Measurements from ENCODE around the gene SPAG5. TPM values are rescaled to one million over a fixed set of nuclear protein-coding genes. Genes with fewer than 3 reads are reported as not detected.

The SPAG5 gene
- total RNA-seq, 1 experiment from 2014 or later, result 38.1 TPM

- intact Hi-C loops (cut with micrococcal nuclease), result no loop called here
- Mint-ChIP-seq H3K4me3 (ENCODE audit: unreplicated experiment) (peak within 1 kb of the TSS; percentile 93), H3K27ac (ENCODE audit: low read depth, unreplicated experiment) (peak within 1 kb of the TSS; percentile 85), H3K27me3 (ENCODE audit: insufficient read depth, unreplicated experiment) (no peaks in the 10 kb centered on the region), H3K36me3 (ENCODE audit: insufficient read depth, unreplicated experiment) (peaks cover 13% of the 10 kb centered on the region), H3K4me1 (ENCODE audit: insufficient read depth, unreplicated experiment) (peaks cover 25% of the 10 kb centered on the region), H3K9me3 (ENCODE audit: unreplicated experiment) (no peaks in the 10 kb centered on the region)
- BruUV-seq (replicated peaks), result no TSS peak
- ChIA-PET CTCF (interaction anchor here (0.6 to 1.1 kb wide), 6 partner anchors 25 to 39 kb away, joined by 3 to 5 read pairs (median 4); no protein-coding TSS in a partner anchor), POLR2A (interaction anchor here (0.5 to 2.8 kb wide), 34 partner anchors 10 to 817 kb away, joined by 3 to 25 read pairs (median 5); partner anchors contain the start of genes BLTP2, IFT20, POLDIP2 and SDF2)
- peak; percentile 91 for DNase-seq (ENCODE audit: unreplicated experiment)
- no peak for TF ChIP-seq CTCF (IDR thresholded peaks at IDR 0.05; ENCODE audit: unreplicated experiment)
These were observed 27.3 kb downstream of the SPAG5 start, which contains the start of gene PIGS for GRCh38 chr17:28571361-28572122. Gene PIGS, minus strand, starts transcription at chr17:28571524. Its CDS starts 28 bp downstream, at chr17:28571496.

- no peak for TF ChIP-seq CTCF (IDR thresholded peaks at IDR 0.05; ENCODE audit: unreplicated experiment)
- intact Hi-C loops (cut with micrococcal nuclease), result no loop called here
- H3K36me3 Mint-ChIP-seq (ENCODE audit: insufficient read depth, unreplicated experiment), result peaks cover 13% of the 10 kb centered on the region
These were observed 28.0 kb downstream of the SPAG5 start for GRCh38 chr17:28570716-28571360.

GRCh38 chr17:28569446-28569845 lies 29.4 kb downstream of the SPAG5 start:
- TF ChIP-seq CTCF (IDR thresholded peaks at IDR 0.05; ENCODE audit: unreplicated experiment), result no peak
- DNase-seq (ENCODE audit: unreplicated experiment), result no peak
- H3K36me3 Mint-ChIP-seq (ENCODE audit: insufficient read depth, unreplicated experiment), result peaks cover 13% of the 10 kb centered on the region
- H3K4me1 Mint-ChIP-seq (ENCODE audit: insufficient read depth, unreplicated experiment), result peaks cover 18% of the 10 kb centered on the region
- H3K4me3 Mint-ChIP-seq (ENCODE audit: unreplicated experiment), result peak overlapping the region; percentile 93
- intact Hi-C loops (cut with micrococcal nuclease), result no loop called here
- H3K27ac Mint-ChIP-seq (ENCODE audit: low read depth, unreplicated experiment), result no peak overlapping the region
- ChIA-PET POLR2A (interaction anchor here (1.3 kb wide), 1 partner anchor 17 kb away, joined by 3 read pairs; the partner anchor contains the start of gene UNC119), CTCF (interaction anchor here (0.6 to 1.6 kb wide), 2 partner anchors 16 kb away, joined by 3 read pairs; no protein-coding TSS in a partner anchor)
- H3K9me3 Mint-ChIP-seq (ENCODE audit: unreplicated experiment), result no peaks in the 10 kb centered on the region
- H3K27me3 Mint-ChIP-seq (ENCODE audit: insufficient read depth, unreplicated experiment), result no peaks in the 10 kb centered on the region
- TSS peak; percentile 47 for BruUV-seq (replicated peaks)

More at GRCh38 chr17:28570716-28571360, 28.0 kb downstream of the SPAG5 start:
- peaks cover 18% of the 10 kb centered on the region for H3K4me1 Mint-ChIP-seq (ENCODE audit: insufficient read depth, unreplicated experiment)
- H3K27ac Mint-ChIP-seq (ENCODE audit: low read depth, unreplicated experiment), result peak overlapping the region; percentile 85
- BruUV-seq (replicated peaks), result no TSS peak
- no peak for DNase-seq (ENCODE audit: unreplicated experiment)
- H3K27me3 Mint-ChIP-seq (ENCODE audit: insufficient read depth, unreplicated experiment), result no peaks in the 10 kb centered on the region
- no peaks in the 10 kb centered on the region for H3K9me3 Mint-ChIP-seq (ENCODE audit: unreplicated experiment)
- ChIA-PET POLR2A (interaction anchor here (0.5 to 2.8 kb wide), 34 partner anchors 10 to 817 kb away, joined by 3 to 25 read pairs (median 5); partner anchors contain the start of genes BLTP2, IFT20, POLDIP2 and SDF2), CTCF (interaction anchor here (0.6 to 1.6 kb wide), 7 partner anchors 14 to 157 kb away, joined by 3 to 4 read pairs (median 3); no protein-coding TSS in a partner anchor)
- H3K4me3 Mint-ChIP-seq (ENCODE audit: unreplicated experiment), result peak overlapping the region; percentile 93

- Mint-ChIP-seq H3K4me3 (ENCODE audit: unreplicated experiment) (no peak overlapping the region), H3K4me1 (ENCODE audit: insufficient read depth, unreplicated experiment) (peaks cover 18% of the 10 kb centered on the region), H3K27ac (ENCODE audit: low read depth, unreplicated experiment) (no peak overlapping the region), H3K27me3 (ENCODE audit: insufficient read depth, unreplicated experiment) (no peaks in the 10 kb centered on the region), H3K36me3 (ENCODE audit: insufficient read depth, unreplicated experiment) (peaks cover 28% of the 10 kb centered on the region), H3K9me3 (ENCODE audit: unreplicated experiment) (no peaks in the 10 kb centered on the region)
- BruUV-seq (replicated peaks), result no TSS peak
- DNase-seq (ENCODE audit: unreplicated experiment), result no peak
- intact Hi-C loops (cut with micrococcal nuclease), result no loop called here
- CTCF ChIA-PET, result interaction anchor here (1.4 kb wide), 1 partner anchor 19 kb away, joined by 4 read pairs; no protein-coding TSS in a partner anchor
- POLR2A ChIA-PET, result interaction anchor here (0.6 to 1.1 kb wide), 2 partner anchors 9 to 29 kb away, joined by 3 to 4 read pairs; partner anchors contain the start of gene ALDOC
- TF ChIP-seq CTCF (IDR thresholded peaks at IDR 0.05; ENCODE audit: unreplicated experiment), result no peak
These were observed 31.2 kb downstream of the SPAG5 start for GRCh38 chr17:28567604-28568003.

Measured in MCF 10A (cell line).